Measurements from ENCODE around the gene NR3C2. TPM values are rescaled to one million over a fixed set of nuclear protein-coding genes. Genes with fewer than 3 reads are reported as not detected.
"Not testable (repeated sequence)": the region's sequence is repeated elsewhere in the genome, so short reads cannot be mapped to it uniquely, and the experiment has no call there.

Gene NR3C2
- total RNA-seq, 1 experiment from 2014 or later, result 2.8 TPM

GRCh38 chr4:148192526-148192925 is 249.7 kb downstream of the NR3C2 start:
- TF ChIP-seq EZH2 (IDR thresholded peaks at IDR 0.05; ENCODE audit: low read length, unreplicated experiment) (no peak), EZH2phosphoT487 (IDR thresholded peaks at IDR 0.05; ENCODE audit: borderline replicate concordance, low read length) (no peak)
- TF ChIP-seq, protein P1, sequence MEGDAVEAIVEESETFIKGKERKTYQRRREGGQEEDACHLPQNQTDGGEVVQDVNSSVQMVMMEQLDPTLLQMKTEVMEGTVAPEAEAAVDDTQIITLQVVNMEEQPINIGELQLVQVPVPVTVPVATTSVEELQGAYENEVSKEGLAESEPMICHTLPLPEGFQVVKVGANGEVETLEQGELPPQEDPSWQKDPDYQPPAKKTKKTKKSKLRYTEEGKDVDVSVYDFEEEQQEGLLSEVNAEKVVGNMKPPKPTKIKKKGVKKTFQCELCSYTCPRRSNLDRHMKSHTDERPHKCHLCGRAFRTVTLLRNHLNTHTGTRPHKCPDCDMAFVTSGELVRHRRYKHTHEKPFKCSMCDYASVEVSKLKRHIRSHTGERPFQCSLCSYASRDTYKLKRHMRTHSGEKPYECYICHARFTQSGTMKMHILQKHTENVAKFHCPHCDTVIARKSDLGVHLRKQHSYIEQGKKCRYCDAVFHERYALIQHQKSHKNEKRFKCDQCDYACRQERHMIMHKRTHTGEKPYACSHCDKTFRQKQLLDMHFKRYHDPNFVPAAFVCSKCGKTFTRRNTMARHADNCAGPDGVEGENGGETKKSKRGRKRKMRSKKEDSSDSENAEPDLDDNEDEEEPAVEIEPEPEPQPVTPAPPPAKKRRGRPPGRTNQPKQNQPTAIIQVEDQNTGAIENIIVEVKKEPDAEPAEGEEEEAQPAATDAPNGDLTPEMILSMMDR (conservative IDR thresholded peaks at IDR 0.05; ENCODE audit: low read depth, low read length), result no peak
- CTCF ChIA-PET, result no interaction called here
- Histone ChIP-seq H3K9ac (ENCODE audit: low read length) (no peak overlapping the region), H3K79me2 (ENCODE audit: low read length) (no peaks in the 10 kb centered on the region), H4K20me1 (ENCODE audit: low read length) (no peaks in the 10 kb centered on the region), H3K9me2 (replicated peaks; ENCODE audit: low read length) (no peaks in the 10 kb centered on the region), H3F3A (ENCODE audit: low read length, unreplicated experiment) (no peaks in the 10 kb centered on the region), H3K4me2 (ENCODE audit: low read length) (no peak overlapping the region), H3K27me3 (ENCODE audit: low read length) (no peaks in the 10 kb centered on the region), H3K27ac (ENCODE audit: low read length) (no peak overlapping the region), H3K4me3 (ENCODE audit: low read length) (no peak overlapping the region), H3K4me1 (ENCODE audit: insufficient read depth, low read length) (peaks cover 6% of the 10 kb centered on the region; the same call in 1 of the 2 replicates), H3K9me3 (ENCODE audit: low read length) (no peaks in the 10 kb centered on the region), H2AFZ (ENCODE audit: low read length) (no peak overlapping the region), H3K36me3 (ENCODE audit: low read depth, low read length) (no peaks in the 10 kb centered on the region)
- BruUV-seq (replicated peaks), result no TSS peak
- no peak for ATAC-seq
- intact Hi-C loops (cut with micrococcal nuclease), result no loop called here
- POLR2A ChIA-PET (ENCODE audit: unreplicated experiment), result no interaction called here
- DNase-seq, result no peak

GRCh38 chr4:148187454-148188222 is 254.6 kb downstream of the NR3C2 start:
- Histone ChIP-seq H3K4me2 (ENCODE audit: low read length) (0 out of 2 replicates have a peak overlapping the region, but pooled peaks have one; percentile 28), H3K27ac (ENCODE audit: low read length) (peak overlapping the region; percentile 60)
- DNase-seq, result peak; percentile 51
- H3K4me3 ChIP-seq (ENCODE audit: low read length); H3K9ac ChIP-seq (ENCODE audit: low read length); H3K9me2 ChIP-seq (replicated peaks; ENCODE audit: low read length); H3K4me1 ChIP-seq (ENCODE audit: insufficient read depth, low read length); H3K9me3 ChIP-seq (ENCODE audit: low read length); H3K27me3 ChIP-seq (ENCODE audit: low read length); CTCF ChIA-PET; H3F3A ChIP-seq (ENCODE audit: low read length, unreplicated experiment); intact Hi-C loops (cut with micrococcal nuclease); H3K79me2 ChIP-seq (ENCODE audit: low read length); H3K36me3 ChIP-seq (ENCODE audit: low read depth, low read length); BruUV-seq (replicated peaks); H4K20me1 ChIP-seq (ENCODE audit: low read length); H2AFZ ChIP-seq (ENCODE audit: low read length): not testable (repeated sequence)
- POLR2A ChIA-PET (ENCODE audit: unreplicated experiment), result interaction anchor here (0.7 kb wide), 1 partner anchor 36 kb away, joined by 5 read pairs; no protein-coding TSS in a partner anchor
- peak; percentile 97 for ATAC-seq

DNA sequence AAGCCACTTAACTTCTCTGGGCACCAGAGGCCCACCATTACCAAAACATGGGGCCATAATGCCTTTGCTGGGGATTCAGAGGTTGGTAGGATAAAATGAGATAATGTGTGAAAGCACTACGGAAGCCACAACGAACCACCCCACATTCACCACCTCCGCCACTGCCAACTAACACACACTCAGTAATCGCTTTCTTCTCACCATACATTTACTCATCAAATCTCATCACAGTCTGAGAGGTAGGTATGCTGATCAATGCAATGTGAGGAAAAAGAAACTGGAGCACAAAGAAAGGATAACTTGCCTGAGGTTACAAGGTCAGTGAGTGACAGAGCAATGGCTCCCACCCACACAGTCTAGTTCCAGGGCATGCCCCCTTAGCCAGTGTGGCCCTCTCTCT is 257.3 kb downstream of the NR3C2 start:
- no TSS peak for BruUV-seq (replicated peaks)
- no peaks in the 10 kb centered on the region for H4K20me1 ChIP-seq (ENCODE audit: low read length)
- H3K9ac ChIP-seq (ENCODE audit: low read length), result no peak overlapping the region
- intact Hi-C loops (cut with micrococcal nuclease), result no loop called here
- no peaks in the 10 kb centered on the region for H3F3A ChIP-seq (ENCODE audit: low read length, unreplicated experiment)
- no peak for TF ChIP-seq EZH2 (IDR thresholded peaks at IDR 0.05; ENCODE audit: low read length, unreplicated experiment)
- TF ChIP-seq, protein P1 (conservative IDR thresholded peaks at IDR 0.05; ENCODE audit: low read depth, low read length), result no peak
- TF ChIP-seq EZH2phosphoT487 (IDR thresholded peaks at IDR 0.05; ENCODE audit: borderline replicate concordance, low read length), result no peak
- H2AFZ ChIP-seq (ENCODE audit: low read length), result no peak overlapping the region
- no peak overlapping the region for H3K4me2 ChIP-seq (ENCODE audit: low read length)
- no peak overlapping the region for H3K27ac ChIP-seq (ENCODE audit: low read length)
- H3K4me1 ChIP-seq (ENCODE audit: insufficient read depth, low read length), result peaks cover 10% of the 10 kb centered on the region; the same call in 1 of the 2 replicates
- H3K9me3 ChIP-seq (ENCODE audit: low read length), result no peaks in the 10 kb centered on the region
- no peak overlapping the region for H3K4me3 ChIP-seq (ENCODE audit: low read length)
- ChIA-PET CTCF (no interaction called here), POLR2A (ENCODE audit: unreplicated experiment) (no interaction called here)
- H3K27me3 ChIP-seq (ENCODE audit: low read length), result no peaks in the 10 kb centered on the region
- no peaks in the 10 kb centered on the region for H3K79me2 ChIP-seq (ENCODE audit: low read length)
- DNase-seq, result no peak
- H3K36me3 ChIP-seq (ENCODE audit: low read depth, low read length), result no peaks in the 10 kb centered on the region
- no peak for ATAC-seq
- H3K9me2 ChIP-seq (replicated peaks; ENCODE audit: low read length), result no peaks in the 10 kb centered on the region
